Measurements from ENCODE around the gene SUN3. TPM values are rescaled to one million over a fixed set of nuclear protein-coding genes. Genes with fewer than 3 reads are reported as not detected.

The SUN3 gene, protein sequence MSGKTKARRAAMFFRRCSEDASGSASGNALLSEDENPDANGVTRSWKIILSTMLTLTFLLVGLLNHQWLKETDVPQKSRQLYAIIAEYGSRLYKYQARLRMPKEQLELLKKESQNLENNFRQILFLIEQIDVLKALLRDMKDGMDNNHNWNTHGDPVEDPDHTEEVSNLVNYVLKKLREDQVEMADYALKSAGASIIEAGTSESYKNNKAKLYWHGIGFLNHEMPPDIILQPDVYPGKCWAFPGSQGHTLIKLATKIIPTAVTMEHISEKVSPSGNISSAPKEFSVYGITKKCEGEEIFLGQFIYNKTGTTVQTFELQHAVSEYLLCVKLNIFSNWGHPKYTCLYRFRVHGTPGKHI
- not detected in 2 replicates for total RNA-seq (2016; rRNA removed; fragmentation: Illumina TruSeq; extraction: Trizol)
- not detected in 2 replicates for total RNA-seq (2016; cell fraction: cytosol; rRNA removed; fragmentation: Illumina TruSeq; extraction: Trizol; ENCODE audit: low read depth)
- total RNA-seq (2016; cell fraction: insoluble cytoplasmic fraction; rRNA removed; fragmentation: Illumina TruSeq; extraction: Trizol): not detected in 2 replicates
- not detected in 2 replicates for total RNA-seq (2016; cell fraction: membrane; rRNA removed; fragmentation: Illumina TruSeq; extraction: Trizol)
- not detected in 2 replicates for total RNA-seq (2016; cell fraction: nucleus; rRNA removed; fragmentation: Illumina TruSeq; extraction: Trizol)
- polyA plus RNA-seq (2011; rRNA removed): not detected in 2 replicates
- polyA plus RNA-seq (2011; cell fraction: cytosol; rRNA removed): not detected in 2 replicates
- not detected in 2 replicates for polyA plus RNA-seq (2011; cell fraction: nucleus; rRNA removed)
- not detected in 2 replicates for polyA plus RNA-seq (2012)
- not detected in 2 replicates for polyA plus RNA-seq (2016; cell fraction: cytosol; fragmentation: Illumina TruSeq; extraction: Trizol; ENCODE audit: low read depth)
- not detected in 2 replicates for polyA plus RNA-seq (2016; cell fraction: insoluble cytoplasmic fraction; fragmentation: Illumina TruSeq; extraction: Trizol; ENCODE audit: low read depth)
- not detected in 2 replicates for polyA plus RNA-seq (2016; cell fraction: membrane; fragmentation: Illumina TruSeq; extraction: Trizol; ENCODE audit: low read depth)
- polyA plus RNA-seq (2016; cell fraction: nucleus; fragmentation: Illumina TruSeq; extraction: Trizol; ENCODE audit: insufficient read depth, low read depth): not detected in 2 replicates
- polyA minus RNA-seq (2011; rRNA and poly(A)+ RNA removed; ENCODE audit: low replicate concordance): not detected in 2 replicates
- not detected in 2 replicates for polyA minus RNA-seq (2011; cell fraction: cytosol; rRNA and poly(A)+ RNA removed)
- not detected in 2 replicates for polyA minus RNA-seq (2011; cell fraction: nucleus; rRNA and poly(A)+ RNA removed)
- Bru-seq, nascent RNA: percentile 3 among the genes with signal in this experiment
- BruChase-seq, experiment 1, labeled RNA remaining after a 6-hour chase: not detected
- BruChase-seq, experiment 2, labeled RNA remaining after a 2-hour chase: percentile 7 among the genes with signal in this experiment
- long read RNA-seq, experiment 1, partial matches to known transcripts: 0 of 1 reads
- long read RNA-seq, experiment 1, other reads (novel, unspliced or antisense): 1 of 1 reads
- long read RNA-seq, experiment 2: 0 reads

DNA sequence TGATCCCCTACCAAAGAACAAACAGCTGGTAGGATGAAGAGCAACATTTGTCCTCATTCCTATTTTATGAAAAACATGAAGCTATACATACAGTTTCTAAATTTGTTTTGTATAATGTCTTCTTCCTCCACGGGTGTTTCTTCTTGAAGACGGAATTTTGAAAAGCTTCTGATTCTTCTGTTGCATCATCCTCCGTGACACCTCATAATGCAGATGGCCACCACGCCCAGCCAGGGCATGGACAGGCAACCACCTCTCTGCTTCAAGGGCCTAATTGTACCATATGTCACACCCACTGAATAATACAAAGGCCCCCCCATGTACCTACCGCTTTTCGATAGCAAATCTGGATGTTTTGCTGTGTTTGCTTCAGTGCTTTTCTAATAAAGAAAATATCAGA, at the start of gene SUN3:
SUN3 (minus strand) TSS at position 170 of the 400 bp plus-strand sequence; CDS start at position 1, 169 bp downstream.
- 3% methylated on average over 6 of the region's 6 CpGs for WGBS (ENCODE audit: low lambda C conversion rate)
- Histone ChIP-seq H4K20me1 (ENCODE audit: insufficient read depth, low read length) (no peaks in the 10 kb centered on the region), H3K4me1 (ENCODE audit: insufficient read depth, low read length) (no peaks in the 10 kb centered on the region), H3K27ac (ENCODE audit: extremely low read length, insufficient read depth, low read length) (no peak within 1 kb of the TSS), H3K4me2 (ENCODE audit: low read depth, low read length) (no peak within 1 kb of the TSS), H3K9ac (ENCODE audit: insufficient read depth, low read depth, low read length) (no peak within 1 kb of the TSS), H3K4me3 (replicated peaks in 1 of 3; ENCODE audit: insufficient read depth in 1 of 3, low read depth in 2 of 3, low read length in 3 of 3) (no peak within 1 kb of the TSS), H3K9me3 (ENCODE audit: low read length) (no peaks in the 10 kb centered on the region), H3K27me3 (ENCODE audit: control insufficient read depth in 1 of 2, insufficient read depth in 2 of 2, low read length in 2 of 2) (no peaks in the 10 kb centered on the region; a peak in 1 of 5 replicates), H3K79me2 (ENCODE audit: insufficient read depth, low read length) (no peaks in the 10 kb centered on the region), H3K36me3 (replicated peaks in 1 of 2; ENCODE audit: control insufficient read depth in 1 of 2, insufficient read depth in 2 of 2, low read length in 2 of 2) (no peaks in the 10 kb centered on the region), H2AFZ (ENCODE audit: low read length) (no peak within 1 kb of the TSS)
- BruUV-seq (replicated peaks): no TSS peak
- ChIA-PET POLR2A (no interaction called here), CTCF (ENCODE audit: low intra/inter-chr PET ratio, low total read pairs) (no interaction called here)
- no peak for TF ChIP-seq SP2 (CRISPR knock-in tag; IDR thresholded peaks at IDR 0.05)
- TF ChIP-seq ZGPAT (CRISPR knock-in tag; IDR thresholded peaks at IDR 0.05): no peak
- TF ChIP-seq DPF2 (CRISPR knock-in tag; IDR thresholded peaks at IDR 0.05; ENCODE audit: borderline replicate concordance, low read depth): no peak
- no peak for TF ChIP-seq SOX5 (CRISPR knock-in tag; IDR thresholded peaks at IDR 0.05; ENCODE audit: borderline replicate concordance)
- TF ChIP-seq REL (CRISPR knock-in tag; conservative IDR thresholded peaks at IDR 0.05): no peak
- no peak for TF ChIP-seq PHF20 (CRISPR knock-in tag; IDR thresholded peaks at IDR 0.05)
- no peak for TF ChIP-seq BATF2 (CRISPR knock-in tag; IDR thresholded peaks at IDR 0.05)
- TF ChIP-seq ZNF17 (CRISPR knock-in tag; IDR thresholded peaks at IDR 0.05): no peak
- TF ChIP-seq TEAD2 (CRISPR knock-in tag; IDR thresholded peaks at IDR 0.05): no peak
- TF ChIP-seq, protein P1, sequence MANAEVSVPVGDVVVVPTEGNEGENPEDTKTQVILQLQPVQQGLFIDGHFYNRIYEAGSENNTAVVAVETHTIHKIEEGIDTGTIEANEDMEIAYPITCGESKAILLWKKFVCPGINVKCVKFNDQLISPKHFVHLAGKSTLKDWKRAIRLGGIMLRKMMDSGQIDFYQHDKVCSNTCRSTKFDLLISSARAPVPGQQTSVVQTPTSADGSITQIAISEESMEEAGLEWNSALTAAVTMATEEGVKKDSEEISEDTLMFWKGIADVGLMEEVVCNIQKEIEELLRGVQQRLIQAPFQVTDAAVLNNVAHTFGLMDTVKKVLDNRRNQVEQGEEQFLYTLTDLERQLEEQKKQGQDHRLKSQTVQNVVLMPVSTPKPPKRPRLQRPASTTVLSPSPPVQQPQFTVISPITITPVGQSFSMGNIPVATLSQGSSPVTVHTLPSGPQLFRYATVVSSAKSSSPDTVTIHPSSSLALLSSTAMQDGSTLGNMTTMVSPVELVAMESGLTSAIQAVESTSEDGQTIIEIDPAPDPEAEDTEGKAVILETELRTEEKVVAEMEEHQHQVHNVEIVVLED (CRISPR knock-in tag; IDR thresholded peaks at IDR 0.05; ENCODE audit: borderline replicate concordance): no peak
- intact Hi-C loops (cut with micrococcal nuclease; ENCODE audit: unreplicated experiment): no loop called here
- no peak for FAIRE-seq
- no peak for ATAC-seq
- in situ Hi-C loops (cut with HindIII; ENCODE audit: extremely low pct_ligation_motif_present, low pct_unique_long_range_greater_than_20kb): no loop called here
- no peak for DNase-seq (ENCODE audit: low spot score)

Data from HepG2 (cell line).